Prostate gland (tissue), 2 donors: ENCODE measurements around the gene CARNS1.

Experiments
- POLR2A ChIP-seq: fragments of 450-650 bp; IDR thresholded peaks from one replicate; pipeline ENCODE4 v1.6.1; 2016; ENCODE audit warnings: antibody characterized with exemption, mild to moderate bottlenecking
- POLR2AphosphoS5 ChIP-seq: sonication (generic); formaldehyde crosslinking; IDR thresholded peaks from one replicate; pipeline ENCODE4 v1.6.1; 2017; ENCODE audit warnings: antibody characterized with exemption
- TF ChIP-seq, protein P1 (sequence below), 4 experiments: fragments of 200-600 bp in 2 of 4; fragments of 450-650 bp in 2 of 4; sonication (generic) in 2 of 4; IDR thresholded peaks; 1 replicate in 3 of 4; 2 replicates in 1 of 4; pipeline ENCODE4 v1.5.1; 2016 to 2019; ENCODE audit warnings: antibody characterized with exemption in 4 of 4, mild to moderate bottlenecking in 2 of 4, moderate library complexity in 2 of 4

DNA sequence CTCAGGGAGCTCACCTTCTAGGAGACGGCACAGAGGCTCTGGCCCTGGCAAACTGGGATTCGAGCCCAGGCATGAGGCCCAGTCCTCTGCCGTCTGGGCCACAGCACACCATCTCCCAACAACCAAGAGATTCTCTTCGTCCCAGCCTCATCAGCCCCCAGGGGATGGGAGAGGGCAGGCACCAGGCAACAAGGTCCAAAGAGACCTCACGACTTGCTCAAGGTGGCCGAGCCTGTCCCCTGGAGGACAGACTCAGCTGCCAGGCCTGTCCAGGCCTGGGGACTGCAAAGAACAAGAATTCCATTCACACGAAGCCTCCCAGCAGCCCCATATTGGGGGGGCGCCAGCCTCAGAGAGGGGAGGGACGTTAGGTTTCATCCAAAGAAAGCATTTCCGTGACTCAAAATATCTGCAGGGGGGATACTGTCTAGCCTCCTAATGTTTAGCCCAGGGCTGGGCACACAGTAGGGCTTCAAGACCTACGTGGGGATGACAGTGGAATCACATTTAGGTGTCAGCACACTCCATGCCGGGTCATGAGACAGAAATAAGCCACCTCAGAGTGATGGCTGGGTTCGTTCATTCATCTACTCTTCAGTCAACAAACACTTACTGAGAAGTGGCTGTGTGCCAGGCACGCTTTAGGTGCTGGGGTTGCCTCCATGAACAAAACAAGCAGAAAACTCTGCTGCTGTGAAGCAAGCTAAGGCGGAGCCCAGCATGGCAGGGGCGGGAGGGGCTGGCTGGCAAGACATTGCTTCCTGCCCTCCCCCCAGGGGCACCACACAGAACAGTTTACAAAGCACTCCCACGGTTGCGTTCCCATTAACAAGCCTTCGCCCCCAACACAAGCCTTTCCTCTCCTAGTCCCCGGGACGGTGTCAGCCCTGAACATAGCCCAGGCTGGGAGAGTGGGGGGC, 1.2 kb downstream of the CARNS1 start:
- TF ChIP-seq POLR2A (no peak), POLR2AphosphoS5 (no peak)
- TF ChIP-seq, protein P1, sequence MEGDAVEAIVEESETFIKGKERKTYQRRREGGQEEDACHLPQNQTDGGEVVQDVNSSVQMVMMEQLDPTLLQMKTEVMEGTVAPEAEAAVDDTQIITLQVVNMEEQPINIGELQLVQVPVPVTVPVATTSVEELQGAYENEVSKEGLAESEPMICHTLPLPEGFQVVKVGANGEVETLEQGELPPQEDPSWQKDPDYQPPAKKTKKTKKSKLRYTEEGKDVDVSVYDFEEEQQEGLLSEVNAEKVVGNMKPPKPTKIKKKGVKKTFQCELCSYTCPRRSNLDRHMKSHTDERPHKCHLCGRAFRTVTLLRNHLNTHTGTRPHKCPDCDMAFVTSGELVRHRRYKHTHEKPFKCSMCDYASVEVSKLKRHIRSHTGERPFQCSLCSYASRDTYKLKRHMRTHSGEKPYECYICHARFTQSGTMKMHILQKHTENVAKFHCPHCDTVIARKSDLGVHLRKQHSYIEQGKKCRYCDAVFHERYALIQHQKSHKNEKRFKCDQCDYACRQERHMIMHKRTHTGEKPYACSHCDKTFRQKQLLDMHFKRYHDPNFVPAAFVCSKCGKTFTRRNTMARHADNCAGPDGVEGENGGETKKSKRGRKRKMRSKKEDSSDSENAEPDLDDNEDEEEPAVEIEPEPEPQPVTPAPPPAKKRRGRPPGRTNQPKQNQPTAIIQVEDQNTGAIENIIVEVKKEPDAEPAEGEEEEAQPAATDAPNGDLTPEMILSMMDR (IDR thresholded peaks at IDR 0.05) = no peak
